Measurements from ENCODE around the gene ERI3. TPM values are rescaled to one million over a fixed set of nuclear protein-coding genes. Genes with fewer than 3 reads are reported as not detected.

Gene ERI3
- total RNA-seq, 1 donor from 2014 or later = 31.0 TPM

DNA sequence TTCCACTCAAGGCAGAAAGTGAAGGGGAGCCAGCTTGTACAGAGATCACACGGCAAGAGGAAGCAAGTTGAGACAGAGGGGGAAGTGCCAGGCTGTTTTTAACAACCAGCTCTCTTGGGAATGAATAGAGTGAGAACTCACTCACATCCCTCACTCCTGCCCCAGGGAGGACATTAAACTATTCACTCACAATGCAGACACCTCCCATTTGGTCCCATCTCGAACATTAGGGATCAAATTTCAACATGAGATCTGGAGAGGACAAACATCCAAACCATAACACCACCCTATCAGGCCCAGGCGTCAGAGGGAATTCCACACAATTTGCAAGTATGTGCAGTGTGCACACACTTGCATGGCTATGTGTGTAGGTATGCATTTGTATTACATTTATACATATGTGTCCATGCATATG is 79.1 kb downstream of the ERI3 start:
- Mint-ChIP-seq H3K36me3 (peaks cover 5% of the 10 kb centered on the region), H3K4me1 (peaks cover 11% of the 10 kb centered on the region)

DNA sequence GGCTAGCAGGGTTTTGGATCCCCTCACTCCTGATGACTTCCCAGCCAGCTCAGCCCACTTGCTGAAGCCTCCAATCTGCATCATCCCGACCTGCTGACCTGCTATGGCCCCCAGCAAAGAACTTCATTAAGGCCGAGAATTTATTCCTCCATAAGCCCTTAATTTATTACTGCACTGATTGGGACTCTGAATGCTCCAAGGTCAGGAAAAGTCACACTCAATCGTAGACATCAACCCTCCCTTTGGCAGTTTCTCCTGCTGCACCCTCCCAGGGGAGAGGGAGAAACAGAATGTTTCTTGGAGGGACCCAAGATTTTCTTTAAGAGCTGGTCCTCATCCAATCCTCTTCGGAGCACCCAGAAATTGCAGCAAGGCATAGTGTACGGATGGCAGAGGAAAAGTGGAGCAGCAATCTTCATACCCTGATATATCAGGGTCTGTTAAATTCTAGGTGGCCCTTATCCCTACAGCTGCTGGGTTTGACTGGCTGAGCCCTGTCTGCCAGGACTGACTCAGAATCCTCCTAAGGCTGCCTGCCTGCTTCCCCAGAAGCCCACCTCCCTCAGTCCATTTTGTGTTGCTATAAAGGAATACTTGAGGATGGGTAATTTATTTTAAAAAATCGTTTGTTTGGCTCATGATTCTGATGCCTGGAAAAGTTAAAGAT is 79.6 kb downstream of the ERI3 start:
- DNase-seq (ENCODE audit: low spot score) = no peak
- H3K27ac Mint-ChIP-seq = no peak overlapping the region
- H3K4me3 Mint-ChIP-seq = no peak overlapping the region
- Histone ChIP-seq H3K9ac (no peak overlapping the region), H2AFZ (replicated peaks) (no peak overlapping the region), H3K4me1 (peaks cover 17% of the 10 kb centered on the region), H3K9me3 (ENCODE audit: low read depth) (no peaks in the 10 kb centered on the region), H3K4me2 (no peak overlapping the region), H3K36me3 (no peaks in the 10 kb centered on the region), H4K20me1 (ENCODE audit: low read depth) (peaks cover 38% of the 10 kb centered on the region), H3K4me3 (no peak overlapping the region), H3K27ac (no peak overlapping the region), H3K27me3 (no peaks in the 10 kb centered on the region), H3F3A (ENCODE audit: low read depth) (no peaks in the 10 kb centered on the region), H3K79me2 (ENCODE audit: low read depth) (no peaks in the 10 kb centered on the region)
- H3K36me3 Mint-ChIP-seq = peaks cover 2% of the 10 kb centered on the region
- no peak for TF ChIP-seq EZH2 (IDR thresholded peaks at IDR 0.05)
- no peaks in the 10 kb centered on the region for H3K9me3 Mint-ChIP-seq
- peaks cover 11% of the 10 kb centered on the region for H3K4me1 Mint-ChIP-seq
- no peaks in the 10 kb centered on the region for H3K27me3 Mint-ChIP-seq (ENCODE audit: insufficient read depth, low read depth)

More for the DNA sequence above, 79.1 kb downstream of the ERI3 start:
- TF ChIP-seq EZH2phosphoT487 (IDR thresholded peaks at IDR 0.05) (no peak), EZH2 (IDR thresholded peaks at IDR 0.05) (no peak)
- TF ChIP-seq, protein P1, sequence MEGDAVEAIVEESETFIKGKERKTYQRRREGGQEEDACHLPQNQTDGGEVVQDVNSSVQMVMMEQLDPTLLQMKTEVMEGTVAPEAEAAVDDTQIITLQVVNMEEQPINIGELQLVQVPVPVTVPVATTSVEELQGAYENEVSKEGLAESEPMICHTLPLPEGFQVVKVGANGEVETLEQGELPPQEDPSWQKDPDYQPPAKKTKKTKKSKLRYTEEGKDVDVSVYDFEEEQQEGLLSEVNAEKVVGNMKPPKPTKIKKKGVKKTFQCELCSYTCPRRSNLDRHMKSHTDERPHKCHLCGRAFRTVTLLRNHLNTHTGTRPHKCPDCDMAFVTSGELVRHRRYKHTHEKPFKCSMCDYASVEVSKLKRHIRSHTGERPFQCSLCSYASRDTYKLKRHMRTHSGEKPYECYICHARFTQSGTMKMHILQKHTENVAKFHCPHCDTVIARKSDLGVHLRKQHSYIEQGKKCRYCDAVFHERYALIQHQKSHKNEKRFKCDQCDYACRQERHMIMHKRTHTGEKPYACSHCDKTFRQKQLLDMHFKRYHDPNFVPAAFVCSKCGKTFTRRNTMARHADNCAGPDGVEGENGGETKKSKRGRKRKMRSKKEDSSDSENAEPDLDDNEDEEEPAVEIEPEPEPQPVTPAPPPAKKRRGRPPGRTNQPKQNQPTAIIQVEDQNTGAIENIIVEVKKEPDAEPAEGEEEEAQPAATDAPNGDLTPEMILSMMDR (IDR thresholded peaks at IDR 0.05) = no peak
- no peaks in the 10 kb centered on the region for H3K27me3 ChIP-seq
- no peaks in the 10 kb centered on the region for H3F3A ChIP-seq (ENCODE audit: low read depth)
- no peak overlapping the region for H3K4me2 ChIP-seq
- no peak overlapping the region for H3K4me3 Mint-ChIP-seq
- no peaks in the 10 kb centered on the region for H3K36me3 ChIP-seq
- no peaks in the 10 kb centered on the region for H3K9me3 ChIP-seq (ENCODE audit: low read depth)
- H3K9me3 Mint-ChIP-seq = no peaks in the 10 kb centered on the region
- H3K79me2 ChIP-seq (ENCODE audit: low read depth) = no peaks in the 10 kb centered on the region
- peaks cover 17% of the 10 kb centered on the region for H3K4me1 ChIP-seq
- no peak overlapping the region for H2AFZ ChIP-seq (replicated peaks)
- no peak overlapping the region for H3K9ac ChIP-seq
- peaks cover 37% of the 10 kb centered on the region for H4K20me1 ChIP-seq (ENCODE audit: low read depth)
- H3K27ac ChIP-seq = no peak overlapping the region
- DNase-seq (ENCODE audit: low spot score) = no peak
- H3K4me3 ChIP-seq = no peak overlapping the region
- no peak overlapping the region for H3K27ac Mint-ChIP-seq
- no peaks in the 10 kb centered on the region for H3K27me3 Mint-ChIP-seq (ENCODE audit: insufficient read depth, low read depth)

DNA sequence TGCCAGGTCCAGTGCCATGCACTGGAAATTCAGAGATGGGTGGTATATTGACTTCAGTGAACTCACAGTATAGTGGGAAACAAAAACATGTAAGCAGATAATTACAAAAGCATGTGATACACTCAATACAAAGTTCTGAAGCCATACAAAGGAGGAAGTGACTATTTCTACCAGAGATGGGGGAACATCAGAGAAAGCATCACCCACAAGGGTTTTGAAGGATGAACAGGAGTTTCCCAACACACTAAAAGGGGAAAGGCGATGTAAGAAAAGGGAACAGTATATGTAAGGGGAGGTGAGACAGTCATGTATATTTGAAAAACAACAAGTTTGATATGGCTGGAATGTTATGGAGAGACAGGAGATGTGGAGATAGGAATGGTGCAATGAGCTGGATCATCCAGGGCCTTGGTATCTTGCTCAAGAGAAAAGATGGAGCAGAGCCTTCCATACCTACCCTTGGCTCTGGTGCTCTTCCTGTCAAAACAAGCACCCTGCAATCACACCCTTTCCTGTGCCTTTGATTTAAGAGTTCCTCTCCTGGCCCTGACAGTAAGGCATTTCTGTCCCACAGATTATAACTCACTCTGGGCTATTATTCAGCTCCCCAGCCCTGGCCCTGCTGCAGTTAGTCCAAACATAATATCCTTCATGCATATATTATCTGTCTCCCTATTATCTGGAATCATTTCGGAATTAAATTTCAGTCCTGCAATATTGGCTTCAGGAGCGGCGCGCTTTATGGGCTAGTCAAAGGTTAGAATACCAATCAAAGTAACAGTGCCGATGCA is 81.3 kb downstream of the ERI3 start:
- Histone ChIP-seq H4K20me1 (ENCODE audit: low read depth) (peaks cover 32% of the 10 kb centered on the region), H3K4me2 (no peak overlapping the region), H3F3A (ENCODE audit: low read depth) (no peaks in the 10 kb centered on the region), H3K36me3 (no peaks in the 10 kb centered on the region), H3K4me1 (peaks cover 17% of the 10 kb centered on the region), H3K79me2 (ENCODE audit: low read depth) (no peaks in the 10 kb centered on the region), H3K4me3 (no peak overlapping the region), H2AFZ (replicated peaks) (no peak overlapping the region), H3K27me3 (no peaks in the 10 kb centered on the region), H3K9ac (no peak overlapping the region), H3K9me3 (ENCODE audit: low read depth) (no peaks in the 10 kb centered on the region), H3K27ac (no peak overlapping the region)
- TF ChIP-seq EZH2 (IDR thresholded peaks at IDR 0.05) (no peak), EZH2phosphoT487 (IDR thresholded peaks at IDR 0.05) (no peak)
- TF ChIP-seq, protein P1 (IDR thresholded peaks at IDR 0.05) = no peak
- H3K9me3 Mint-ChIP-seq = no peaks in the 10 kb centered on the region
- no peak overlapping the region for H3K4me3 Mint-ChIP-seq
- DNase-seq (ENCODE audit: low spot score) = no peak
- no peak overlapping the region for H3K27ac Mint-ChIP-seq
- peaks cover 11% of the 10 kb centered on the region for H3K4me1 Mint-ChIP-seq
- no peaks in the 10 kb centered on the region for H3K27me3 Mint-ChIP-seq (ENCODE audit: insufficient read depth, low read depth)
- H3K36me3 Mint-ChIP-seq = peaks cover 3% of the 10 kb centered on the region

DNA sequence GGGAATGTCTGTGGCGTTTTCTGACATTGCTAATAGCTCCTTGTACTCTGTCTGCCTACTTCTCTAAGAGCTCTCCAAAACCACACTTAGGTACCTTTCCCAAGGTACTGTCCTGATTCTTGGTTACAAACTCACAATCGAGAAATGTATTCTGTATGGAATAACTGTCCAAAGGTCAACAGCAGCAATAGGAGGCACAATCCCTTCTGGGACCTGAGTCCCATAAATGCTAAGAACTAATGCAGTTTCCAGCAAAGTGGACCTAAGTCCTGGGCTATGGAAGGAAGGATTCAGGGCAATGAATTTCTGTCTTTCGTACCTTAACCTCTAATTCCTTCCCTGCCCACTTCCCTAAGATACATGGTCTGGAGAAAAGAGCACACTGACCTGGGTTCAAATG is 82.1 kb downstream of the ERI3 start:
- Histone ChIP-seq H3K9ac (no peak overlapping the region), H3F3A (ENCODE audit: low read depth) (no peaks in the 10 kb centered on the region), H3K4me2 (no peak overlapping the region), H3K4me3 (no peak overlapping the region), H3K9me3 (ENCODE audit: low read depth) (no peaks in the 10 kb centered on the region), H3K27ac (no peak overlapping the region), H3K27me3 (no peaks in the 10 kb centered on the region), H3K79me2 (ENCODE audit: low read depth) (no peaks in the 10 kb centered on the region), H2AFZ (replicated peaks) (no peak overlapping the region), H3K36me3 (no peaks in the 10 kb centered on the region), H4K20me1 (ENCODE audit: low read depth) (peaks cover 32% of the 10 kb centered on the region), H3K4me1 (peaks cover 17% of the 10 kb centered on the region)
- DNase-seq (ENCODE audit: low spot score) = no peak
- Mint-ChIP-seq H3K27ac (no peak overlapping the region), H3K27me3 (ENCODE audit: insufficient read depth, low read depth) (no peaks in the 10 kb centered on the region), H3K4me3 (no peak overlapping the region), H3K9me3 (no peaks in the 10 kb centered on the region), H3K4me1 (peaks cover 11% of the 10 kb centered on the region), H3K36me3 (peaks cover 3% of the 10 kb centered on the region)
- TF ChIP-seq, protein P1 (IDR thresholded peaks at IDR 0.05) = no peak
- TF ChIP-seq EZH2 (IDR thresholded peaks at IDR 0.05) (no peak), EZH2phosphoT487 (IDR thresholded peaks at IDR 0.05) (no peak)
